Stomach (tissue), 9 donors: ENCODE results near the gene RREB1. TPM values are rescaled to one million over a fixed set of nuclear protein-coding genes. Genes with fewer than 3 reads are reported as not detected.

Experiments used
- DNase-seq, 2 donors: peaks; one replicate each; pipeline versions ENCODE4 v3.0.0 to v3.0.0-alpha.2; 2013 to 2019
- H3K27ac ChIP-seq, 5 donors: fragments of 200-600 bp in 4 of 5; sonication (generic) in 4 of 5; one replicate each; pipeline ENCODE4 v1.5.1; 2013 to 2019; ENCODE audit warnings: mild to moderate bottlenecking in 1 of 5, moderate library complexity in 1 of 5
- H3K27me3 ChIP-seq, 3 donors: fragments of 200-600 bp; sonication (generic); one replicate each; pipeline ENCODE4 v1.5.1; 2017 to 2019; ENCODE audit warnings: mixed run types in 1 of 3
- H3K36me3 ChIP-seq, 4 donors: fragments of 200-600 bp; sonication (generic); 1 replicate in 3 of 4; 2 replicates in 1 of 4; pipeline ENCODE4 v1.5.1; 2016 to 2019
- H3K4me1 ChIP-seq, 4 donors: fragments of 200-600 bp; sonication (generic); one replicate each; pipeline ENCODE4 v1.5.1; 2016 to 2019
- H3K4me3 ChIP-seq, 4 donors: fragments of 200-600 bp; sonication (generic) in 3 of 4; one replicate each; pipeline ENCODE4 v1.5.1; 2016 to 2019; ENCODE audit warnings: mild to moderate bottlenecking in 1 of 4
- H3K9me3 ChIP-seq, 4 donors: fragments of 200-600 bp; sonication (generic); one replicate each; pipeline ENCODE4 v1.5.1; 2016 to 2019
- CTCF ChIP-seq, 7 experiments: fragments of 450-650 bp in 4 of 7; fragments of 200-600 bp in 3 of 7; sonication (generic) in 3 of 7; IDR thresholded peaks; one replicate each; pipeline ENCODE4 v1.5.1; 2016 to 2019; ENCODE audit warnings: antibody characterized with exemption in 7 of 7, control low read depth in 2 of 7, mild to moderate bottlenecking in 1 of 7
- EP300 ChIP-seq: sonication (generic); formaldehyde crosslinking; IDR thresholded peaks from one replicate; pipeline ENCODE4 v1.6.1; 2017; ENCODE audit warnings: antibody characterized with exemption
- POLR2A ChIP-seq, 4 donors: fragments of 450-650 bp; IDR thresholded peaks; one replicate each; pipeline ENCODE4 v1.6.1; 2016; ENCODE audit warnings: antibody characterized with exemption in 4 of 4, control low read depth in 2 of 4, mild to moderate bottlenecking in 1 of 4, moderate library complexity in 1 of 4
- POLR2AphosphoS5 ChIP-seq, 3 donors: sonication (generic); formaldehyde crosslinking; IDR thresholded peaks; one replicate each; pipeline ENCODE4 v1.6.1; 2016; ENCODE audit warnings: antibody characterized with exemption in 3 of 3
- WGBS, 5 donors: extraction: QIAGEN DNeasy Blood & Tissue Kit in 3 of 5; methylation state at CpG; one replicate each; pipeline versions ENCODE4 v1.1.5 to v1.1.7; 2013 to 2018; 5-methylcytosine and 5-hydroxymethylcytosine counted together
- intact Hi-C: fragments of 100-400 bp; cut with DNase I; formaldehyde crosslinking; loops from one replicate; pipeline ENCODE4 v1.15.1; 2023; ENCODE audit warnings: low total_unique reads
- polyA plus RNA-seq, 3 donors: library from polyadenylated mRNA; stranded (reverse); fragments of 200-250 nt; gene quantifications; one replicate each; pipeline ENCODE4 v1.2.3, GENCODE V29; 2013
- total RNA-seq, 5 donors: library from RNA; depleted of rRNA; stranded (reverse); fragments of >200 nt; gene quantifications; one replicate each; pipeline versions ENCODE4 v1.1.0 to v1.2.3, GENCODE V29; 2014 to 2016
- donor health status: healthy with polysubstance abuse.
- donor health status: Bipolar disorder and iron deficiency.
- donor health status: healthy.

RREB1 gene
- total and polyA plus RNA-seq, 8 donors = 4.0 to 125 (median 45.3) TPM

- DNase-seq = peak in 1 of 2 donors; percentile 48
- TF ChIP-seq EP300 = no peak
- no peak for TF ChIP-seq POLR2A (IDR thresholded peaks at IDR 0.05)
- TF ChIP-seq CTCF (IDR thresholded peaks at IDR 0.05) = no peak
- no peak for TF ChIP-seq POLR2AphosphoS5 (IDR thresholded peaks at IDR 0.05)
- H3K4me3 ChIP-seq = no peak overlapping the region
- peaks cover 6 to 64% (median 41%) of the 10 kb centered on the region in 4 donors for H3K36me3 ChIP-seq
- intact Hi-C loops = no loop called here
- peaks cover 27 to 56% (median 37%) of the 10 kb centered on the region in 4 donors for H3K4me1 ChIP-seq
- no peaks in the 10 kb centered on the region for H3K9me3 ChIP-seq
- H3K27ac ChIP-seq = peak overlapping the region; percentile 10 to 85 (median 48)
- WGBS, 5 donors = 67 to 79% (median 71%) methylated on average over 8 of the region's 8 CpGs
- H3K27me3 ChIP-seq = no peaks in the 10 kb centered on the region
Observed at GRCh38 chr6:7203939-7204338, 96.2 kb downstream of the RREB1 start.

- no peaks in the 10 kb centered on the region for H3K9me3 ChIP-seq
- peaks cover 6 to 66% (median 41%) of the 10 kb centered on the region in 4 donors for H3K36me3 ChIP-seq
- H3K4me3 ChIP-seq = no peak overlapping the region
- no peaks in the 10 kb centered on the region for H3K27me3 ChIP-seq
- 69 to 86% (median 76%) methylated on average over 3 of the region's 3 CpGs for WGBS, 5 donors
- TF ChIP-seq CTCF (IDR thresholded peaks at IDR 0.05) (no peak), POLR2AphosphoS5 (IDR thresholded peaks at IDR 0.05) (no peak), POLR2A (IDR thresholded peaks at IDR 0.05) (no peak), EP300 (no peak)
- intact Hi-C loops = no loop called here
- peak overlapping the region; percentile 8 to 82 (median 48) for H3K27ac ChIP-seq
- DNase-seq = no peak
- peaks cover 27 to 56% (median 34%) of the 10 kb centered on the region in 4 donors for H3K4me1 ChIP-seq
Observed at GRCh38 chr6:7204726-7205125, 97.0 kb downstream of the RREB1 start.

GRCh38 chr6:7207720-7208119, 100.0 kb downstream of the RREB1 start:
- WGBS, 5 donors = 70 to 90% (median 86%) methylated on average over 4 of the region's 4 CpGs

GRCh38 chr6:7213416-7213815, 105.7 kb downstream of the RREB1 start:
- no peak for DNase-seq
- H3K4me3 ChIP-seq = no peak overlapping the region
- 91 to 100% (median 96%) methylated on average over 2 of the region's 2 CpGs for WGBS, 5 donors
- peaks cover 0 to 15% (median 3%) of the 10 kb centered on the region in 4 donors for H3K4me1 ChIP-seq
- no peaks in the 10 kb centered on the region for H3K27me3 ChIP-seq
- TF ChIP-seq POLR2AphosphoS5 (IDR thresholded peaks at IDR 0.05) (no peak), POLR2A (IDR thresholded peaks at IDR 0.05) (no peak), EP300 (no peak), CTCF (IDR thresholded peaks at IDR 0.05) (no peak)
- intact Hi-C loops = no loop called here
- peaks cover 37 to 85% (median 79%) of the 10 kb centered on the region in 4 donors for H3K36me3 ChIP-seq
- H3K27ac ChIP-seq = no peak overlapping the region
- no peaks in the 10 kb centered on the region for H3K9me3 ChIP-seq

More at GRCh38 chr6:7207720-7208119, 100.0 kb downstream of the RREB1 start:
- Histone ChIP-seq H3K27ac (no peak overlapping the region), H3K4me3 (no peak overlapping the region), H3K9me3 (no peaks in the 10 kb centered on the region), H3K36me3 (peaks cover 18 to 89% (median 57%) of the 10 kb centered on the region in 4 donors), H3K4me1 (peaks cover 5 to 27% (median 12%) of the 10 kb centered on the region in 4 donors), H3K27me3 (no peaks in the 10 kb centered on the region)
- TF ChIP-seq POLR2AphosphoS5 (IDR thresholded peaks at IDR 0.05) (no peak), EP300 (no peak), POLR2A (IDR thresholded peaks at IDR 0.05) (no peak), CTCF (IDR thresholded peaks at IDR 0.05) (no peak)
- no peak for DNase-seq
- intact Hi-C loops = no loop called here
